Endometrial microvascular endothelial cells (primary cell): ENCODE data around the gene CALML4. TPM values are rescaled to one million over a fixed set of nuclear protein-coding genes. Genes with fewer than 3 reads are reported as not detected.
"Not testable (repeated sequence)": the region's sequence is repeated elsewhere in the genome, so short reads cannot be mapped to it uniquely, and the experiment has no call there.

ENCODE experiments used
- in situ Hi-C: cut with HindIII; loops from 2 replicates; pipeline ENCODE4 v1.10.0; 2017; ENCODE audit warnings: low sequenced_read_pairs, low pct_unique_long_range_greater_than_20kb; ENCODE audit errors: inconsistent ontology term
- total RNA-seq: library from RNA; depleted of rRNA; stranded (reverse); fragments of >200 nt; gene quantifications from one replicate; pipeline ENCODE4 v1.2.3, GENCODE V29; 2015; ENCODE audit errors: inconsistent ontology term

CALML4 gene
- total RNA-seq = 4.2 TPM

- in situ Hi-C loops = no loop called here
Measured at GRCh38 chr15:68204776-68205557, at the start of gene CALML4. Gene CALML4, minus strand, starts transcription at chr15:68205332. Its CDS starts 85 bp downstream, at chr15:68205247.

- in situ Hi-C loops = no loop called here
Measured at GRCh38 chr15:68252925-68253534, 47.9 kb upstream of the CALML4 start.

- in situ Hi-C loops = no loop called here
Measured at GRCh38 chr15:68249058-68249713, 44.1 kb upstream of the CALML4 start.

GRCh38 chr15:68244235-68244634 lies 39.1 kb upstream of the CALML4 start:
- in situ Hi-C loops = no loop called here

- in situ Hi-C loops = no loop called here
Measured at GRCh38 chr15:68241088-68241935, 36.2 kb upstream of the CALML4 start.

- in situ Hi-C loops = no loop called here
Measured at GRCh38 chr15:68239025-68239424, 33.9 kb upstream of the CALML4 start.

- in situ Hi-C loops = no loop called here
Measured at GRCh38 chr15:68235022-68235421, 29.9 kb upstream of the CALML4 start.

- in situ Hi-C loops = not testable (repeated sequence)
Measured at GRCh38 chr15:68234520-68234919, 29.4 kb upstream of the CALML4 start.

- in situ Hi-C loops = no loop called here
Measured at GRCh38 chr15:68234060-68234459, 28.9 kb upstream of the CALML4 start.

- in situ Hi-C loops = no loop called here
Measured at GRCh38 chr15:68232937-68233336, 27.8 kb upstream of the CALML4 start.

- in situ Hi-C loops = no loop called here
Measured at GRCh38 chr15:68232449-68232848, 27.3 kb upstream of the CALML4 start.

- in situ Hi-C loops = no loop called here
Measured at GRCh38 chr15:68231102-68231818, 26.1 kb upstream of the CALML4 start.

- in situ Hi-C loops = no loop called here
Measured at GRCh38 chr15:68230157-68231100, 25.3 kb upstream of the CALML4 start.

- in situ Hi-C loops = no loop called here
Measured at GRCh38 chr15:68229386-68230156, 24.4 kb upstream of the CALML4 start, which contains the start of gene CLN6. Gene CLN6, minus strand, starts transcription at chr15:68229728. Its CDS starts 144 bp downstream, at chr15:68229584.

- in situ Hi-C loops = no loop called here
Measured at GRCh38 chr15:68228971-68229385, 23.8 kb upstream of the CALML4 start.

- in situ Hi-C loops = no loop called here
Measured at GRCh38 chr15:68228143-68228970, 23.2 kb upstream of the CALML4 start.
